Spleen (tissue), 11 donors: ENCODE data around the gene CDC42BPB. TPM values are rescaled to one million over a fixed set of nuclear protein-coding genes. Genes with fewer than 3 reads are reported as not detected.
"Not testable (repeated sequence)": the region's sequence is repeated elsewhere in the genome, so short reads cannot be mapped to it uniquely, and the experiment has no call there.

Experiments
- DNase-seq: peaks from one replicate; pipeline ENCODE4 v3.0.0-alpha.2; 2020
- H3K27ac ChIP-seq, 8 donors: fragments of 200-600 bp; sonication (generic) in 7 of 8; 1 replicate in 4 of 8; 2 replicates in 4 of 8; pipeline versions ENCODE4 v1.5.0 to v1.8.0; 2016 to 2021; ENCODE audit warnings: inconsistent platforms in 4 of 8, mild to moderate bottlenecking in 4 of 8, moderate library complexity in 1 of 8
- H3K27me3 ChIP-seq, 7 donors: fragments of 200-600 bp; sonication (generic) in 6 of 7; replicated peaks in 1 of 7; 1 replicate in 4 of 7; 2 replicates in 3 of 7; pipeline versions ENCODE4 v1.5.0 to v1.8.0; 2016 to 2021; ENCODE audit warnings: inconsistent platforms in 3 of 7, mild to moderate bottlenecking in 1 of 7
- H3K36me3 ChIP-seq, 6 donors: fragments of 200-600 bp; sonication (generic) in 5 of 6; 1 replicate in 4 of 6; 2 replicates in 2 of 6; pipeline versions ENCODE4 v1.5.0 to v1.8.0; 2016 to 2021; ENCODE audit warnings: inconsistent platforms in 2 of 6
- H3K4me1 ChIP-seq, 6 donors: fragments of 200-600 bp; sonication (generic) in 5 of 6; 1 replicate in 3 of 6; 2 replicates in 3 of 6; pipeline versions ENCODE4 v1.5.0 to v1.8.0; 2016 to 2021; ENCODE audit warnings: inconsistent platforms in 3 of 6
- H3K4me3 ChIP-seq, 8 donors: fragments of 200-600 bp; sonication (generic) in 7 of 8; 1 replicate in 4 of 8; 2 replicates in 4 of 8; pipeline versions ENCODE4 v1.5.0 to v1.8.0; 2016 to 2021; ENCODE audit warnings: inconsistent platforms in 4 of 8, mild to moderate bottlenecking in 4 of 8, moderate library complexity in 2 of 8
- H3K9me3 ChIP-seq, 8 donors: fragments of 200-600 bp; sonication (generic) in 7 of 8; 1 replicate in 4 of 8; 2 replicates in 4 of 8; pipeline versions ENCODE4 v1.5.0 to v1.8.0; 2016 to 2021; ENCODE audit warnings: inconsistent platforms in 4 of 8
- POLR2A ChIP-seq, 3 donors: fragments of 450-650 bp; IDR thresholded peaks; one replicate each; pipeline ENCODE4 v1.5.1; 2017; ENCODE audit warnings: antibody characterized with exemption in 3 of 3, mild to moderate bottlenecking in 1 of 3
- POLR2AphosphoS5 ChIP-seq, 3 donors: sonication (generic); formaldehyde crosslinking; IDR thresholded peaks; one replicate each; pipeline ENCODE4 v1.5.1; 2017; ENCODE audit warnings: antibody characterized with exemption in 3 of 3
- WGBS, 5 donors: extraction: QIAGEN DNeasy Blood & Tissue Kit in 3 of 5; methylation state at CpG; one replicate each; pipeline versions ENCODE4 v1.1.5 to v1.1.7; 2013 to 2018; 5-methylcytosine and 5-hydroxymethylcytosine counted together
- intact Hi-C: fragments of 100-400 bp; cut with DNase I; formaldehyde crosslinking; loops from one replicate; pipeline ENCODE4 v1.15.0; 2023; ENCODE audit warnings: low total_unique reads
- polyA plus RNA-seq, 3 donors: library from polyadenylated mRNA; stranded (reverse); fragments of 200-250 nt; gene quantifications; one replicate each; pipeline ENCODE4 v1.2.1, GENCODE V29; 2013
- total RNA-seq, 7 donors: library from RNA; depleted of rRNA in 3 of 7; stranded (reverse); fragments of >200 nt in 3 of 7; fragmentation: NEBNext Ultra II Directional in 4 of 7; extraction: Animal tissue kit (Norgen Biotek cat#: 25700) in 4 of 7; gene quantifications; one replicate each; pipeline versions ENCODE4 v1.1.0 to v1.2.1, GENCODE V29; 2016 to 2021
- TF ChIP-seq, protein P1 (sequence below), 11 experiments: fragments of 200-600 bp in 7 of 11; fragments of 450-650 bp in 4 of 11; sonication (generic) in 4 of 11; IDR thresholded peaks in 8 of 11; conservative IDR thresholded peaks in 3 of 11; 1 replicate in 7 of 11; 2 replicates in 4 of 11; pipeline versions ENCODE4 v1.4.0 to v1.8.0; 2016 to 2021; ENCODE audit warnings: antibody characterized with exemption in 11 of 11, inconsistent platforms in 4 of 11, mild to moderate bottlenecking in 1 of 11
- donor health status: healthy with polysubstance abuse.
- donor health status: DM: no; HTN: no; CAD: no; lungs with moderate emphysema.
- donor health status: DM: no; HTN: no; CAD: no.
- donor health status: Bipolar disorder and iron deficiency.
- donor health status: healthy.
- donor health status: DM: no; HTN: no; CAD: no.
- donor health status: DM: yes; HTN: yes; CAD: no.

CDC42BPB gene
- total and polyA plus RNA-seq, 10 donors = 6.4 to 94.5 (median 77.8) TPM

DNA sequence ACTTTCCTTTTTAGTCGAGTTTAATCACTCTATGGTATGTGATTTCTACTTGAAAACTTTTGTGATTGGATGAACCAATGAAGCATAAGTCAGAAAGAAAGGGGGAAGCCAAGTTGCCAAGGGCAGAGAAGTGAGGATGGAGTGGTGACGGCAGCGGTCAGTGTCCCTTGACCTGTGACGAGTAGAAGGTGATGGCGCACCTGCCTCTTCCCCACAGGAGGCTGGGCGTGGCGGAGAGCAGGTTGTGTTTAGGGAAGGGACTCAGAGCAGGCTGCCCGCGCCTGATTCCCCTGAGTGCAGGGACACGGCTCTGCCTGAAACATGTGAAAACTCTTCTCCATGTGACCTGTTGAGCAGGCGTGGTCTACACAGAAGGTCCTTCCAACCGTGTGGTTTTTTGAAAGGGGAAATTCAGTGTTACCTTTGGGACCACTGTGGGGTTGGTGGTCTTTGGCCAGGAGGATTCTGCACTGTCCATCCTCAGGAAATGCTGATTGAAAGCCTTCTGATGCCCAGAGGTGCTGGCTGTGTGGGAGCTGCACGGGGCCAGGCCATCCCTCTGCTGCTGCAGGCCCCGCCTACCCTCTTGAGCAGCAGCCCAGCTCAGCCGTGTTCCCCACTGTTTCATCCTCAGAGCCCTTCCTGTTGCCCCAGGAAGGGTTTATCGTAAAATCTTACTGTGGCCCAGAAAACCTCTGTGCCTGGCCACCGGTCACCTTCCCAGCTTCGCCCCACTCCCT lies 158.4 kb downstream of the CDC42BPB start:
- peaks cover 3 to 95% (median 61%) of the 10 kb centered on the region in 6 donors for H3K36me3 ChIP-seq
- H3K27ac ChIP-seq = peak overlapping the region in 6 of 8 donors; percentile 3 to 77 (median 50)
- no peak overlapping the region for H3K4me3 ChIP-seq
- TF ChIP-seq POLR2AphosphoS5 (IDR thresholded peaks at IDR 0.05) = peak; percentile 21 to 57 (median 45)
- TF ChIP-seq, protein P1, sequence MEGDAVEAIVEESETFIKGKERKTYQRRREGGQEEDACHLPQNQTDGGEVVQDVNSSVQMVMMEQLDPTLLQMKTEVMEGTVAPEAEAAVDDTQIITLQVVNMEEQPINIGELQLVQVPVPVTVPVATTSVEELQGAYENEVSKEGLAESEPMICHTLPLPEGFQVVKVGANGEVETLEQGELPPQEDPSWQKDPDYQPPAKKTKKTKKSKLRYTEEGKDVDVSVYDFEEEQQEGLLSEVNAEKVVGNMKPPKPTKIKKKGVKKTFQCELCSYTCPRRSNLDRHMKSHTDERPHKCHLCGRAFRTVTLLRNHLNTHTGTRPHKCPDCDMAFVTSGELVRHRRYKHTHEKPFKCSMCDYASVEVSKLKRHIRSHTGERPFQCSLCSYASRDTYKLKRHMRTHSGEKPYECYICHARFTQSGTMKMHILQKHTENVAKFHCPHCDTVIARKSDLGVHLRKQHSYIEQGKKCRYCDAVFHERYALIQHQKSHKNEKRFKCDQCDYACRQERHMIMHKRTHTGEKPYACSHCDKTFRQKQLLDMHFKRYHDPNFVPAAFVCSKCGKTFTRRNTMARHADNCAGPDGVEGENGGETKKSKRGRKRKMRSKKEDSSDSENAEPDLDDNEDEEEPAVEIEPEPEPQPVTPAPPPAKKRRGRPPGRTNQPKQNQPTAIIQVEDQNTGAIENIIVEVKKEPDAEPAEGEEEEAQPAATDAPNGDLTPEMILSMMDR (IDR thresholded peaks at IDR 0.05 in 8 of 11, conservative IDR thresholded peaks at IDR 0.05 in 3 of 11) = no peak
- peaks cover 8 to 69% (median 47%) of the 10 kb centered on the region in 6 donors for H3K4me1 ChIP-seq
- H3K27me3 ChIP-seq = no peaks in the 10 kb centered on the region
- 66 to 85% (median 78%) methylated on average over 13 to 18 of the region's 18 CpGs for WGBS, 5 donors
- H3K9me3 ChIP-seq = no peaks in the 10 kb centered on the region
- intact Hi-C loops = loop anchor here (10.0 kb wide), 1 partner anchor 124 kb away; the partner anchor contains the start of gene TRAF3
- no peak for DNase-seq

DNA sequence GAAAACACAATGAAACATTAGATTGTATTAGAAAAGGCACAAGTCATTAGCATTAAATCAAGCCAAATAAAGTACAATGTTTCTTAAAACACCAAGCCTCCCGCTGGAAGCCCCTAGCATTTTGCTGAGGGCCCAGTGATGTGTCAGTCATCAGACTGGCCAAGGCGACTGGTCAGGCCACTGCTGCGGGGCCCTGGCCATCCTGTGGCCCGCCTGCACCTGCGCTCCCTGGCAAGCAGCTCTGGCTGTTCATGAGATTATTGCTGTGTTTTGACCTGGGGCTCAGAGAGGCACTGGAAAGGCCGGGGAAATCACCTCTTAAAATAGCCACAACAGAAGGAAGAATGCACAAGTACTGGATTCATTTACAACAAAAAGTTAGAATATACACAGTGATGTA lies 159.1 kb downstream of the CDC42BPB start:
- Histone ChIP-seq H3K9me3 (no peaks in the 10 kb centered on the region), H3K4me3 (no peak overlapping the region), H3K27me3 (no peaks in the 10 kb centered on the region), H3K36me3 (peaks cover 3 to 95% (median 59%) of the 10 kb centered on the region in 6 donors), H3K4me1 (peaks cover 8 to 63% (median 47%) of the 10 kb centered on the region in 6 donors), H3K27ac (peak overlapping the region in 4 of 8 donors; percentile 43 to 77 (median 58))
- intact Hi-C loops = loop anchor here (10.0 kb wide), 1 partner anchor 123 kb away; the partner anchor contains the start of gene TRAF3
- DNase-seq = no peak
- WGBS, 5 donors = 76 to 93% (median 81%) methylated on average over 6 of the region's 6 CpGs
- no peak for TF ChIP-seq POLR2A (IDR thresholded peaks at IDR 0.05)

DNA sequence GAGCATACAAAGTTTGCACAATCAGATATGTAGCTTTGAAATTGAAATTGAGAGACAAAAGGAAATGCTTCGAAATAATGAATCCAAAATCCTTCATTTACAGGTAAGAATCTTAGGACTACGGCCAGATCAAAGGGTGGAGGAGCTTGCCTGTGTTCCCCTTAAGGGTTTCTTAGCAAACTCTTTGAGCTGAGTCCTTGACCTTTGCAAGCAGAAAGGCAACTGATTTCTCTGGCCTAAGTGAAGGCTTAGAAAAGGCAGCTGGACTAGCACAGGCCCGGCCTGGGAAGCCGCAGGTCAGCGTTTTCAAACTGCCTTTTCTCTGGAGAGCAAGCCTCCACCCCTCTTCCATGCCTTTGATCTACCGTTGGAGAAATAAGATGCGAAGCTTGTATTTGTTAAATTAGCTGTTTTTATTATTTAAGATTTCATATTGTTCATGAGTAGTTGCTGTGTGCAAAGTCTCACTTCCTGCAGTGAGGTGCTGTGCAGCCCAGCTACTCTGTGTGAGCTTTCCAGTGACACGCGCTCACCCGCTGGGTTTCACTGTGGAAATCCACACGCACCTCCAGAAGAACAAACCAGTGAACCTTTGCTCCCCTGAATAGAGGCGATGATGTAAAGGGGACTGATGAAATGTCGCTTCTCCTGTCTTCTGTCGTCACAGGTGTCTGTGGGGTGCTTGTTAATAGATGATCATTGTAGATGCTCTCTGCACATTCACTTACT lies 159.9 kb downstream of the CDC42BPB start:
- intact Hi-C loops = loop anchor here (10.0 kb wide), 1 partner anchor 123 kb away; the partner anchor contains the start of gene TRAF3
- peak overlapping the region in 2 of 8 donors; percentile 6 to 77 for H3K27ac ChIP-seq
- 90 to 92% (median 92%) methylated on average over 14 of the region's 14 CpGs for WGBS, 5 donors
- no peaks in the 10 kb centered on the region for H3K27me3 ChIP-seq
- DNase-seq = no peak
- H3K9me3 ChIP-seq = no peaks in the 10 kb centered on the region
- H3K4me1 ChIP-seq = peaks cover 8 to 54% (median 42%) of the 10 kb centered on the region in 6 donors
- no peak for TF ChIP-seq POLR2A (IDR thresholded peaks at IDR 0.05)
- TF ChIP-seq, protein P1 (IDR thresholded peaks at IDR 0.05 in 8 of 11, conservative IDR thresholded peaks at IDR 0.05 in 3 of 11) = no peak
- H3K4me3 ChIP-seq = no peak overlapping the region
- H3K36me3 ChIP-seq = peaks cover 3 to 95% (median 55%) of the 10 kb centered on the region in 6 donors

DNA sequence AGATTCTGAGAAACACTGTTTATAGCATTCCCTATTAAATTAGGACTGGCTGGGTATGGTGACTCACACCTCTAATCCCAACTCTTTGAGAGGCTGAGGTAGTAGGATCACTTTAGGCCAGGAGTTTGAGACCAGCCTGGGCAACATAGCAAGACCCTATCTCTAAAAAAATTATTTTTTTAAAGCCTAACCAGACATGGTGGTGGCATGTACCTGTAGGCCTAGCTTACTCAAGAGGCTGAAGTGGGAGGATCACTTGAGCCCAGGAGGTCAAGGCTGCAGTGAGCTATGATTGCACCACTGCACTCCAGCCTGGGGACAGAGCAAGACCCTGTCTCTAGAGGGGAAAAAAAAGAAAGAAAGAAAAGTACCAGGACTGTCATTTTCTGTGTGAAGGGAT lies 160.6 kb downstream of the CDC42BPB start:
- not testable (repeated sequence) for H3K27me3 ChIP-seq, DNase-seq, H3K4me3 ChIP-seq, H3K27ac ChIP-seq, H3K9me3 ChIP-seq
- H3K4me1 ChIP-seq = peaks cover 3 to 47% (median 34%) of the 10 kb centered on the region in 6 donors
- H3K36me3 ChIP-seq = peaks cover 3 to 95% (median 58%) of the 10 kb centered on the region in 6 donors
- intact Hi-C loops = loop anchor here (10.0 kb wide), 1 partner anchor 122 kb away; the partner anchor contains the start of gene TRAF3

DNA sequence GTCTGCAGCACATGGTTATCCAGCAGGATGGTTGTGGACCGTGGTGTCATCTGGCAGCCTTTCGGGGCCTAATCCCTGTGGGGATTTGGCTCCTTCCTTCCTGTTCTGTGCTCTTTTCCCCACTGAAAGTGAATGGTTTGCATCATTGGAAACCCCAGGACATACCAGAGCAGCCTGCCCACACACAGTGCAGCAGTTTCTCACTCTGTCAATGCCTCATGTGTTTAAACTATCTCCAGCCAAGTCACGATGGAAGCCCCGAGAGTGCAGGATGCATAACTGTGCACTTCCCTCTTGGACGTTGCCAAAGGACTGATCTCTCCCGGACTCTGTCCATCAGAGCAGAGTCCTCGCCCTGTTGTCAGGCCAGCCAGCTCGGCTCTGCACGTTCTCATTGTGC lies 163.9 kb downstream of the CDC42BPB start:
- 63 to 83% (median 78%) methylated on average over 9 of the region's 9 CpGs for WGBS, 5 donors

More for the DNA sequence above, 163.9 kb downstream of the CDC42BPB start:
- Histone ChIP-seq H3K4me3 (no peak overlapping the region), H3K36me3 (peaks cover 3 to 99% (median 70%) of the 10 kb centered on the region in 6 donors), H3K9me3 (no peaks in the 10 kb centered on the region), H3K27me3 (no peaks in the 10 kb centered on the region), H3K4me1 (peaks cover 0 to 14% (median 5%) of the 10 kb centered on the region in 6 donors), H3K27ac (peak overlapping the region in 2 of 8 donors; percentile 6 to 7)
- no peak for DNase-seq
- TF ChIP-seq POLR2AphosphoS5 (IDR thresholded peaks at IDR 0.05) (peak in 1 of 3 donors; percentile 18), POLR2A (IDR thresholded peaks at IDR 0.05) (no peak)
- intact Hi-C loops = loop anchor here (10.0 kb wide), 1 partner anchor 119 kb away; the partner anchor contains the start of gene TRAF3
